DOHH2 (cell line): ENCODE measurements around the gene CNST.

Experiments
- H3F3A ChIP-seq: fragments of 200-600 bp; sonication (generic), shearing (Covaris generic); 2 replicates; pipeline ENCODE4 v1.6.0; 2016; ENCODE audit warnings: antibody characterized with exemption, mild to moderate bottlenecking; ENCODE audit not compliant: control insufficient read depth, insufficient read depth
- H3K27ac ChIP-seq: fragments of 200-600 bp; sonication (generic); 2 replicates; pipeline ENCODE4 v1.5.1; 2014; ENCODE audit warnings: low read depth, mild to moderate bottlenecking, low read length, moderate library complexity
- H3K27me3 ChIP-seq: fragments of 200-600 bp; sonication (generic); 2 replicates; pipeline ENCODE4 v1.6.1; 2014; ENCODE audit warnings: mild to moderate bottlenecking, low read length, mixed read lengths; ENCODE audit not compliant: control insufficient read depth
- H3K36me3 ChIP-seq: fragments of 200-600 bp; sonication (generic); 2 replicates; pipeline ENCODE4 v1.6.1; 2014; ENCODE audit warnings: mild to moderate bottlenecking, low read length, moderate library complexity, mixed read lengths; ENCODE audit not compliant: control insufficient read depth
- H3K4me1 ChIP-seq: fragments of 200-600 bp; sonication (generic); 2 replicates; pipeline ENCODE4 v1.6.1; 2014; ENCODE audit warnings: mild to moderate bottlenecking, low read length, mixed read lengths; ENCODE audit not compliant: control insufficient read depth
- H3K4me2 ChIP-seq: fragments of 200-600 bp; sonication (generic); 2 replicates; pipeline ENCODE4 v1.6.0; 2014; ENCODE audit warnings: mild to moderate bottlenecking, low read length, moderate library complexity
- H3K4me3 ChIP-seq: fragments of 200-600 bp; sonication (generic); 2 replicates; pipeline ENCODE4 v1.5.1; 2014; ENCODE audit warnings: mild to moderate bottlenecking, low read length, mixed read lengths
- H3K79me2 ChIP-seq: fragments of 200-600 bp; sonication (generic); 2 replicates; pipeline ENCODE4 v1.6.1; 2014; ENCODE audit warnings: mild to moderate bottlenecking, low read length, mixed read lengths; ENCODE audit not compliant: control insufficient read depth
- H3K9me2 ChIP-seq: fragments of 200-600 bp; sonication (generic); replicated peaks from 2 replicates; pipeline ENCODE4 v1.6.1; 2014; ENCODE audit warnings: mild to moderate bottlenecking, low read length, mixed read lengths; ENCODE audit not compliant: control insufficient read depth
- H3K9me3 ChIP-seq: fragments of 200-600 bp; sonication (generic); 2 replicates; pipeline ENCODE4 v1.6.1; 2014; ENCODE audit warnings: antibody characterized with exemption, low read length, mixed read lengths; ENCODE audit not compliant: control insufficient read depth, insufficient read depth
- H4K20me1 ChIP-seq: fragments of 200-600 bp; sonication (generic); 2 replicates; pipeline ENCODE4 v1.6.0; 2014; ENCODE audit warnings: low read depth, mild to moderate bottlenecking, antibody characterized with exemption, low read length, moderate library complexity; ENCODE audit not compliant: control insufficient read depth, insufficient read depth
- CTCF ChIP-seq: fragments of 200-600 bp; sonication (generic); IDR thresholded peaks from one replicate; pipeline ENCODE4 v1.5.1; 2014; ENCODE audit warnings: antibody characterized with exemption, mild to moderate bottlenecking, low read depth, low read length; ENCODE audit not compliant: poor library complexity, severe bottlenecking
- EZH2phosphoT487 ChIP-seq: fragments of 200-600 bp; sonication (generic); IDR thresholded peaks from 2 replicates; pipeline ENCODE4 v1.6.1; 2017; ENCODE audit warnings: borderline replicate concordance, mild to moderate bottlenecking, antibody characterized with exemption, low read length, moderate library complexity, mixed read lengths

Gene CNST

GRCh38 chr1:246577082-246577719 lies 10.9 kb downstream of the CNST start:
- Histone ChIP-seq H3K79me2 (peaks cover 94% of the 10 kb centered on the region), H3K36me3 (peaks cover 19% of the 10 kb centered on the region), H4K20me1 (0 out of 2 replicates have a peak, but pooled peaks cover 17% of the 10 kb centered on the region), H3K4me2 (peak overlapping the region; percentile 68), H3K4me3 (peak overlapping the region; percentile 67), H3K27me3 (no peaks in the 10 kb centered on the region), H3K4me1 (peaks cover 75% of the 10 kb centered on the region), H3K9me3 (no peaks in the 10 kb centered on the region), H3K27ac (peak overlapping the region; percentile 87), H3K9me2 (no peaks in the 10 kb centered on the region), H3F3A (peaks cover 39% of the 10 kb centered on the region)
- TF ChIP-seq CTCF (no peak), EZH2phosphoT487 (no peak)

- no peaks in the 10 kb centered on the region for H3K27me3 ChIP-seq
- peaks cover 94% of the 10 kb centered on the region for H3K79me2 ChIP-seq
- peaks cover 24% of the 10 kb centered on the region for H3K36me3 ChIP-seq
- H4K20me1 ChIP-seq: peaks cover 21% of the 10 kb centered on the region; the same call in 1 of the 2 replicates
- H3K4me3 ChIP-seq: peak overlapping the region; percentile 67
- H3F3A ChIP-seq: peaks cover 39% of the 10 kb centered on the region
- H3K27ac ChIP-seq: peak overlapping the region; percentile 87
- TF ChIP-seq EZH2phosphoT487 (no peak), CTCF (no peak)
- H3K9me2 ChIP-seq: no peaks in the 10 kb centered on the region
- peak overlapping the region; percentile 68 for H3K4me2 ChIP-seq
- H3K4me1 ChIP-seq: peaks cover 70% of the 10 kb centered on the region
- H3K9me3 ChIP-seq: no peaks in the 10 kb centered on the region
These were observed 11.5 kb downstream of the CNST start for GRCh38 chr1:246577720-246578106.

- H3K4me1 ChIP-seq: peaks cover 57% of the 10 kb centered on the region
- peaks cover 28% of the 10 kb centered on the region for H3F3A ChIP-seq
- peak overlapping the region; percentile 87 for H3K27ac ChIP-seq
- no peak for TF ChIP-seq EZH2phosphoT487
- no peak for TF ChIP-seq CTCF
- no peaks in the 10 kb centered on the region for H3K9me2 ChIP-seq
- H3K79me2 ChIP-seq: peaks cover 95% of the 10 kb centered on the region
- H3K9me3 ChIP-seq: no peaks in the 10 kb centered on the region
- peaks cover 41% of the 10 kb centered on the region for H3K36me3 ChIP-seq
- H3K4me2 ChIP-seq: peak overlapping the region; percentile 68
- H3K4me3 ChIP-seq: peak overlapping the region; percentile 67
- H3K27me3 ChIP-seq: no peaks in the 10 kb centered on the region
- peaks cover 27% of the 10 kb centered on the region; the same call in 1 of the 2 replicates for H4K20me1 ChIP-seq
These were observed 13.6 kb downstream of the CNST start for GRCh38 chr1:246579818-246580217.
